ENCODE results near the gene CLBA1. TPM values are rescaled to one million over a fixed set of nuclear protein-coding genes. Genes with fewer than 3 reads are reported as not detected.

CLBA1 gene
- total and polyA plus RNA-seq, 8 donors, result 4.7 to 32.5 (median 7.2) TPM

DNA sequence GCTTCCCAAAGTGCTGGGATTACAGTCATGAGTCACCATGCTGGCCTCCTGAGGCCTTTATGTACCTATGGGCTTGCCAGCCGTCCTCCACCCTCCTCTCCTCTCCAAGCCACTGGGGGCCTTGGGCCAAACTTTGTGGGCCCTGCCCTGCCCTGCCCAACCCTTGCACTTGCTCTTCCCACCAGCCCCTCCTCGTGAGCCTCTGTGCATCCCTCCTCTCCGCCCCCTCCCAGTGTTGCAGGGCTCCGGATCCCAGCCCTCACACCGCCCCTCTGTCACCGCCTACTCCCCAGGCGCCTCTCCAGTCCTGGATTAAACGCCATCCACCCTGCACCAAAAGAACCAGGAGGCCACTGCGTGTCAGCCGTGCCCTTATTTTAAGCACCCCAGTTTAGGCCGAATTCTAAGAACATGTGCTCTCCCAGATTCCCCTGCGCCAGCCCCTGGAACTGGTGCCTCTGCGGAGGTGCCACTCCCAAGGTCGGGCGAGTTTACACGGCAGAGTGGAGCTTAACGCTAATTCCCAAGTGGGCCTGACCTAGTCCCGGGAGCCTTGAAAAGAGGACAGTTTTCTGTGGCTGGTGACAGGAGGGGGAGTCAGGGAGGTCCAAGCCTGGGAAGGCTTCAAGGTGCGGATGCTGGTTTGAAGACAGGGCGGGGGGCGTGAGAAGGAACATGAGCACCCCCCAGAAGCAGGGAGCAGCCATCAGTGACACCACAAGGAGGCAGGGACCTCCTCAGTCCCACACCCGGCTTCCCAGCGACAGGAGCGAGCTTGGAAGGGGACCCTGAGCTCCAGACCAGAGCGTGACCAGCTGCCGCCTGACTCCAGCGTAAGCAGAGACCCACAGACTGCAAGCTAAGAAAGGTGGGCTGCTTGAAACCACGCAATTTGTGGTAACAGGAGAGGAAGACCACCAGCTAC, 56.5 kb downstream of the CLBA1 start:
- H3K4me1 ChIP-seq, result no peaks in the 10 kb centered on the region
- intact Hi-C loops (cut with DNase I), result no loop called here
- 70 to 72% methylated on average over 28 of the region's 28 CpGs for WGBS, 2 donors

GRCh38 chr14:105042813-105043212, 57.2 kb downstream of the CLBA1 start:
- FAIRE-seq (no peak), DNase-seq (no peak), ATAC-seq (no peak)
- H3K4me3 ChIP-seq, result no peak overlapping the region
- H3K27ac ChIP-seq, result no peak overlapping the region
- WGBS, 2 donors, result 70 to 84% methylated on average over 17 of the region's 17 CpGs
- no peaks in the 10 kb centered on the region for H3K36me3 ChIP-seq
- H3K27me3 ChIP-seq, result no peaks in the 10 kb centered on the region
- no peak for TF ChIP-seq CTCF (IDR thresholded peaks at IDR 0.05)
- intact Hi-C loops (cut with DNase I), result no loop called here
- no peaks in the 10 kb centered on the region for H3K4me1 ChIP-seq
- no peaks in the 10 kb centered on the region for H3K9me3 ChIP-seq

More for the DNA sequence above, 56.5 kb downstream of the CLBA1 start:
- Histone ChIP-seq H3K36me3 (no peaks in the 10 kb centered on the region), H3K4me3 (no peak overlapping the region), H3K9me3 (no peaks in the 10 kb centered on the region), H3K27me3 (no peaks in the 10 kb centered on the region), H3K27ac (no peak overlapping the region)
- DNase-seq (no peak), FAIRE-seq (no peak), ATAC-seq (no peak)
- no peak for TF ChIP-seq CTCF (IDR thresholded peaks at IDR 0.05)

DNA sequence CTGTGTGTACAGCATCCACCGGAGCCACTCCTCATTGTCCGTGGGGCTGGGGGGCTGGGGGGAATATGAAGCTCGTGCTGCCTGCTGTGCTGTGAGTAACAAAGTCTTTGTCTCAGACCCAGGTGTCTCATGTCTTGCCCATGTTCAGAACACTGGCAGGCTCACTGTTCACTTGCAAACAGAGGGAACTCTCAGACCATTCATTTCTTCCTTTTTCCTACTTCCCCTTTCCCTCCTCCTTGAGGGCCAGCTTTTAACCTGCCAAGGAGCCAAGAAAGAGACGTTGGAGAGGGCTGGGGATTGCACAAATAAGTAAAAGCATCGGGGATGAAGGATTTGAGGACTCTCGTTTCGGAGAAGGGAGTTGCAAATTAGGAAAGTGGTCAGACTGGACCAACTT, 58.1 kb downstream of the CLBA1 start:
- intact Hi-C loops (cut with DNase I), result loop anchor here in 1 of 3 donors (2.0 kb wide), 1 partner anchor 69 kb away; no protein-coding TSS in a partner anchor
- no peak for FAIRE-seq
- no peaks in the 10 kb centered on the region for H3K4me1 ChIP-seq

More for the DNA sequence above, 58.1 kb downstream of the CLBA1 start:
- Histone ChIP-seq H3K9me3 (no peaks in the 10 kb centered on the region), H3K4me3 (no peak overlapping the region), H3K27me3 (no peaks in the 10 kb centered on the region), H3K27ac (no peak overlapping the region), H3K36me3 (no peaks in the 10 kb centered on the region)
- 64 to 68% methylated on average over 7 of the region's 7 CpGs for WGBS, 2 donors
- TF ChIP-seq CTCF (IDR thresholded peaks at IDR 0.05), result no peak
- DNase-seq, result no peak
- no peak for ATAC-seq

Other genes starting within 250 kb of the CLBA1 start
- 10 to 100 TPM; 29.1 to 54.6 (median 38.8) TPM for gene SIVA1, start 232.6 kb upstream of the CLBA1 start, total RNA-seq
- gene SIVA1, start 232.6 kb upstream of the CLBA1 start, polyA plus RNA-seq, result 100 to 1,000 TPM in 1 of 2 donors, 10 to 100 TPM in 1; 76.3 to 136 TPM
- 100 to 1,000 TPM in 1 of 6 donors, 10 to 100 TPM in 5; 70.0 to 102 (median 79.7) TPM for gene AKT1, start 190.0 kb upstream of the CLBA1 start, total RNA-seq
- 100 to 1,000 TPM in 1 of 2 donors, 10 to 100 TPM in 1; 84.7 to 106 TPM for gene AKT1, start 190.0 kb upstream of the CLBA1 start, polyA plus RNA-seq
- gene ZBTB42, start 184.7 kb upstream of the CLBA1 start, total RNA-seq, result 10 to 100 TPM in 1 of 6 donors, 1 to 10 TPM in 5; 7.8 to 10.8 (median 8.5) TPM
- 1 to 10 TPM; 4.1 to 7.6 TPM for gene ZBTB42, start 184.7 kb upstream of the CLBA1 start, polyA plus RNA-seq
- 10 to 100 TPM; 17.7 to 26.3 (median 21.9) TPM for gene CEP170B, start 120.5 kb upstream of the CLBA1 start, total RNA-seq
- 10 to 100 TPM; 19.1 to 43.8 TPM for gene CEP170B, start 120.5 kb upstream of the CLBA1 start, polyA plus RNA-seq
- gene PLD4, start 60.9 kb upstream of the CLBA1 start, total RNA-seq, result 10 to 100 TPM in 1 of 6 donors, 1 to 10 TPM in 2, under 1 TPM in 3; 0.19 to 12.5 (median 0.91) TPM
- under 1 TPM; 0.49 to 0.52 TPM for gene PLD4, start 60.9 kb upstream of the CLBA1 start, polyA plus RNA-seq
- gene AHNAK2, start 7.4 kb upstream of the CLBA1 start, total RNA-seq, result 1 to 10 TPM in 5 of 6 donors, under 1 TPM in 1; 0.75 to 2.4 (median 1.5) TPM
- 1 to 10 TPM; 1.3 to 1.4 TPM for gene AHNAK2, start 7.4 kb upstream of the CLBA1 start, polyA plus RNA-seq
- 1 to 10 TPM; 1.2 to 3.5 (median 2.6) TPM for gene CDCA4, start 35.3 kb downstream of the CLBA1 start, total RNA-seq
- 1 to 10 TPM; 3.1 to 3.3 TPM for gene CDCA4, start 35.3 kb downstream of the CLBA1 start, polyA plus RNA-seq
- gene GPR132, start 79.6 kb downstream of the CLBA1 start, total RNA-seq, result 1 to 10 TPM in 2 of 6 donors, under 1 TPM in 4; 0.14 to 2.3 (median 0.76) TPM
- gene GPR132, start 79.6 kb downstream of the CLBA1 start, polyA plus RNA-seq, result under 1 TPM; 0.38 to 0.46 TPM
- gene JAG2, start 183.0 kb downstream of the CLBA1 start, total RNA-seq, result 10 to 100 TPM in 4 of 6 donors, 1 to 10 TPM in 2; 9.9 to 16.8 (median 10.7) TPM
- gene JAG2, start 183.0 kb downstream of the CLBA1 start, polyA plus RNA-seq, result 10 to 100 TPM; 25.3 to 38.3 TPM
- gene NUDT14, start 195.5 kb downstream of the CLBA1 start, total RNA-seq, result 10 to 100 TPM; 24.7 to 36.6 (median 30.4) TPM
- gene NUDT14, start 195.5 kb downstream of the CLBA1 start, polyA plus RNA-seq, result 10 to 100 TPM; 47.8 to 64.9 TPM

All from pancreas (tissue), 10 donors.